Lung (tissue), 12 donors: ENCODE measurements around the gene DACT2. TPM values are rescaled to one million over a fixed set of nuclear protein-coding genes. Genes with fewer than 3 reads are reported as not detected.

Source experiments
- ATAC-seq: fragments of 200-7000 bp; cut with Tn5 transposase; one replicate; pipeline ENCODE4 v1.9.1; 2020; ENCODE audit warnings: moderate number of reproducible peaks; ENCODE audit not compliant: insufficient read depth, low FRiP score
- DNase-seq, 3 donors: peaks; one replicate each; pipeline ENCODE4 v3.0.0-alpha.2; 2013 to 2017
- H3K27ac ChIP-seq, 2 donors: one replicate each; pipeline ENCODE4 v1.5.1; 2013; ENCODE audit warnings: mild to moderate bottlenecking in 2 of 2, moderate library complexity in 2 of 2, control low read depth in 1 of 2, inconsistent platforms in 1 of 2, low read depth in 1 of 2, low read length in 1 of 2
- H3K27me3 ChIP-seq, 3 donors: one replicate each; pipeline ENCODE4 v1.5.1; 2013; ENCODE audit warnings: low read length in 2 of 3; ENCODE audit not compliant: control insufficient read depth in 3 of 3, insufficient read depth in 3 of 3
- H3K36me3 ChIP-seq, 4 donors: one replicate each; pipeline ENCODE4 v1.5.1; 2013; ENCODE audit warnings: low read length in 4 of 4, mild to moderate bottlenecking in 1 of 4, moderate library complexity in 1 of 4; ENCODE audit not compliant: control insufficient read depth in 4 of 4, insufficient read depth in 4 of 4
- H3K4me1 ChIP-seq, 5 donors: one replicate each; pipeline ENCODE4 v1.5.1; 2013; ENCODE audit warnings: low read length in 5 of 5, mild to moderate bottlenecking in 2 of 5, moderate library complexity in 1 of 5; ENCODE audit not compliant: control insufficient read depth in 5 of 5, insufficient read depth in 5 of 5
- H3K4me3 ChIP-seq: one replicate; pipeline ENCODE4 v1.5.1; 2013; ENCODE audit warnings: mild to moderate bottlenecking, control low read depth, moderate library complexity
- H3K9ac ChIP-seq, 2 donors: one replicate each; pipeline ENCODE4 v1.5.1; 2013; ENCODE audit warnings: low read length in 2 of 2, control low read depth in 1 of 2; ENCODE audit not compliant: insufficient read depth in 1 of 2
- H3K9me3 ChIP-seq, 4 donors: one replicate each; pipeline ENCODE4 v1.5.1; 2013; ENCODE audit warnings: low read length in 3 of 4, mild to moderate bottlenecking in 1 of 4, moderate library complexity in 1 of 4; ENCODE audit not compliant: control insufficient read depth in 4 of 4, insufficient read depth in 3 of 4
- CTCF ChIP-seq: IDR thresholded peaks from 2 replicates; pipeline ENCODE4 v1.5.1; 2012; ENCODE audit warnings: mild to moderate bottlenecking; ENCODE audit errors: control extremely low read depth, extremely low read depth
- WGBS, 2 donors: extraction: QIAGEN DNeasy Blood & Tissue Kit; methylation state at CpG; one replicate each; pipeline ENCODE4 v1.1.7; 2013; 5-methylcytosine and 5-hydroxymethylcytosine counted together
- polyA plus RNA-seq, 2 donors: library from polyadenylated mRNA; stranded (reverse); fragments of 200-250 nt; gene quantifications; one replicate each; pipeline ENCODE4 v1.2.1, GENCODE V29; 2013
- total RNA-seq, 2 donors: library from RNA; depleted of rRNA in 1 of 2; stranded (reverse); fragments of >200 nt in 1 of 2; gene quantifications; one replicate each; pipeline ENCODE4 v1.2.1, GENCODE V29; 2014 to 2021
- donor health status: control.
- donor health status: control.
- donor health status: Bipolar disorder and iron deficiency.
- donor health status: healthy.
- donor health status: DM: yes; HTN: yes; CAD: no.

The DACT2 gene
- total and polyA plus RNA-seq, 4 donors, result 0.30 to 2.6 (median 1.7) TPM

- TF ChIP-seq CTCF, result no peak
These were observed 43.7 kb upstream of the DACT2 start for GRCh38 chr6:168363302-168363701.

GRCh38 chr6:168362276-168362990 is 42.9 kb upstream of the DACT2 start:
- no peaks in the 10 kb centered on the region for H3K27me3 ChIP-seq
- 89 to 92% methylated on average over 10 of the region's 10 CpGs for WGBS, 2 donors
- no peak overlapping the region for H3K9ac ChIP-seq
- peaks cover 0 to 3% (median 1%) of the 10 kb centered on the region in 4 donors for H3K9me3 ChIP-seq
- no peak for TF ChIP-seq CTCF
- DNase-seq (no peak), ATAC-seq (no peak)
- H3K4me3 ChIP-seq, result no peak overlapping the region
- peaks cover 0 to 7% (median 0%) of the 10 kb centered on the region in 5 donors for H3K4me1 ChIP-seq
- no peaks in the 10 kb centered on the region for H3K36me3 ChIP-seq
- no peak overlapping the region for H3K27ac ChIP-seq

More at GRCh38 chr6:168363302-168363701, 43.7 kb upstream of the DACT2 start:
- H3K36me3 ChIP-seq, result no peaks in the 10 kb centered on the region
- no peak overlapping the region for H3K4me3 ChIP-seq
- H3K9me3 ChIP-seq, result peaks cover 0 to 3% (median 1%) of the 10 kb centered on the region in 4 donors
- no peaks in the 10 kb centered on the region for H3K27me3 ChIP-seq
- DNase-seq (no peak), ATAC-seq (no peak)
- H3K4me1 ChIP-seq, result peaks cover 0 to 16% (median 0%) of the 10 kb centered on the region in 5 donors
- no peak overlapping the region for H3K27ac ChIP-seq
- H3K9ac ChIP-seq, result no peak overlapping the region
- WGBS, 2 donors, result 66 to 69% methylated on average over 3 of the region's 3 CpGs

- no peak overlapping the region for H3K27ac ChIP-seq
- WGBS, 2 donors, result 93 to 94% methylated on average over 9 of the region's 9 CpGs
- no peak overlapping the region for H3K9ac ChIP-seq
- H3K4me3 ChIP-seq, result no peak overlapping the region
- no peak for DNase-seq
- H3K9me3 ChIP-seq, result peaks cover 0 to 3% (median 1%) of the 10 kb centered on the region in 4 donors
- ATAC-seq, result no peak
- peaks cover 0 to 6% (median 0%) of the 10 kb centered on the region in 5 donors for H3K4me1 ChIP-seq
- no peaks in the 10 kb centered on the region for H3K36me3 ChIP-seq
- no peaks in the 10 kb centered on the region for H3K27me3 ChIP-seq
- TF ChIP-seq CTCF, result no peak
These were observed 42.2 kb upstream of the DACT2 start for GRCh38 chr6:168361766-168362165.
